Ectodermal cell (in vitro differentiated cells): ENCODE data around the gene MPG.

Source experiments
- H3K27ac ChIP-seq: 2 replicates; pipeline ENCODE4 v1.7.0; 2013; ENCODE audit warnings: mild to moderate bottlenecking, low read depth, low read length; ENCODE audit not compliant: insufficient read depth, poor library complexity, severe bottlenecking
- H3K27me3 ChIP-seq: 2 replicates; pipeline ENCODE4 v1.7.0; 2013; ENCODE audit warnings: mild to moderate bottlenecking, low read length; ENCODE audit not compliant: insufficient read depth, control insufficient read depth, poor library complexity, severe bottlenecking
- H3K36me3 ChIP-seq: one replicate; pipeline ENCODE4 v1.7.0; 2013; ENCODE audit warnings: low read length; ENCODE audit not compliant: control insufficient read depth, insufficient read depth
- H3K4me1 ChIP-seq: one replicate; pipeline ENCODE4 v1.7.0; 2013; ENCODE audit warnings: low read length; ENCODE audit not compliant: control insufficient read depth, insufficient read depth
- H3K4me3 ChIP-seq: 2 replicates; pipeline ENCODE4 v1.7.0; 2013; ENCODE audit warnings: low read depth, low read length, control low read depth; ENCODE audit not compliant: insufficient read depth
- H3K9me3 ChIP-seq: 2 replicates; pipeline ENCODE4 v1.7.0; 2013; ENCODE audit warnings: mild to moderate bottlenecking, low read length, moderate library complexity; ENCODE audit not compliant: control insufficient read depth
- WGBS, 2 experiments: methylation state at CpG; one replicate each; pipeline ENCODE4 v1.1.7; 2013; ENCODE audit warnings: missing lambda C conversion rate in 2 of 2; 5-methylcytosine and 5-hydroxymethylcytosine counted together

The MPG gene

GRCh38 chr16:85407-85782, 7.4 kb downstream of the MPG start:
- Histone ChIP-seq H3K36me3 (peaks cover 11% of the 10 kb centered on the region), H3K27ac (peak overlapping the region; percentile 8), H3K4me1 (no peaks in the 10 kb centered on the region), H3K9me3 (no peaks in the 10 kb centered on the region), H3K4me3 (no peak overlapping the region), H3K27me3 (no peaks in the 10 kb centered on the region)
- 95 to 97% methylated on average over 18 of the region's 18 CpGs for WGBS, 2 experiments

GRCh38 chr16:85865-86264, 7.8 kb downstream of the MPG start:
- no peaks in the 10 kb centered on the region for H3K27me3 ChIP-seq
- 91% methylated on average over 9 of the region's 9 CpGs for WGBS, 2 experiments
- H3K4me3 ChIP-seq = no peak overlapping the region
- H3K27ac ChIP-seq = no peak overlapping the region
- no peaks in the 10 kb centered on the region for H3K4me1 ChIP-seq
- no peaks in the 10 kb centered on the region for H3K9me3 ChIP-seq
- peaks cover 11% of the 10 kb centered on the region for H3K36me3 ChIP-seq

- H3K4me3 ChIP-seq = no peak overlapping the region
- 95 to 96% methylated on average over 23 of the region's 23 CpGs for WGBS, 2 experiments
- peaks cover 11% of the 10 kb centered on the region for H3K36me3 ChIP-seq
- no peaks in the 10 kb centered on the region for H3K9me3 ChIP-seq
- H3K4me1 ChIP-seq = no peaks in the 10 kb centered on the region
- no peak overlapping the region for H3K27ac ChIP-seq
- no peaks in the 10 kb centered on the region for H3K27me3 ChIP-seq
Observed at GRCh38 chr16:86483-86952, 8.5 kb downstream of the MPG start.

GRCh38 chr16:88613-89012, 10.6 kb downstream of the MPG start:
- Histone ChIP-seq H3K36me3 (peaks cover 11% of the 10 kb centered on the region), H3K9me3 (no peaks in the 10 kb centered on the region), H3K4me3 (no peak overlapping the region), H3K4me1 (no peaks in the 10 kb centered on the region), H3K27me3 (no peaks in the 10 kb centered on the region), H3K27ac (no peak overlapping the region)
- 96% methylated on average over 14 of the region's 14 CpGs for WGBS, 2 experiments

- H3K27ac ChIP-seq = no peak overlapping the region
- peaks cover 11% of the 10 kb centered on the region for H3K36me3 ChIP-seq
- no peaks in the 10 kb centered on the region for H3K4me1 ChIP-seq
Observed at GRCh38 chr16:89391-90302, 11.6 kb downstream of the MPG start.

GRCh38 chr16:91484-91883, 13.5 kb downstream of the MPG start:
- Histone ChIP-seq H3K27me3 (no peaks in the 10 kb centered on the region), H3K4me1 (no peaks in the 10 kb centered on the region), H3K36me3 (peaks cover 6% of the 10 kb centered on the region), H3K4me3 (no peak overlapping the region), H3K27ac (no peak overlapping the region), H3K9me3 (no peaks in the 10 kb centered on the region)
- WGBS, 2 experiments = 90 to 91% methylated on average over 9 of the region's 9 CpGs

More at GRCh38 chr16:89391-90302, 11.6 kb downstream of the MPG start:
- H3K27me3 ChIP-seq = no peaks in the 10 kb centered on the region
- 94 to 98% methylated on average over 30 of the region's 30 CpGs for WGBS, 2 experiments
- H3K4me3 ChIP-seq = no peak overlapping the region
- no peaks in the 10 kb centered on the region for H3K9me3 ChIP-seq

- 93 to 94% methylated on average over 15 of the region's 15 CpGs for WGBS, 2 experiments
- H3K9me3 ChIP-seq = no peaks in the 10 kb centered on the region
- no peaks in the 10 kb centered on the region for H3K27me3 ChIP-seq
Observed at GRCh38 chr16:92431-93339, 14.7 kb downstream of the MPG start.

GRCh38 chr16:94918-95265, 16.9 kb downstream of the MPG start:
- Histone ChIP-seq H3K27me3 (no peaks in the 10 kb centered on the region), H3K4me3 (no peak overlapping the region), H3K4me1 (no peaks in the 10 kb centered on the region), H3K9me3 (no peaks in the 10 kb centered on the region), H3K27ac (no peak overlapping the region), H3K36me3 (no peaks in the 10 kb centered on the region)
- 94 to 96% methylated on average over 5 of the region's 5 CpGs for WGBS, 2 experiments

More at GRCh38 chr16:92431-93339, 14.7 kb downstream of the MPG start:
- H3K4me1 ChIP-seq = no peaks in the 10 kb centered on the region
- H3K36me3 ChIP-seq = peaks cover 4% of the 10 kb centered on the region
- no peak overlapping the region for H3K27ac ChIP-seq
- H3K4me3 ChIP-seq = no peak overlapping the region

GRCh38 chr16:96935-97381, 18.9 kb downstream of the MPG start:
- H3K4me3 ChIP-seq = no peak overlapping the region
- no peak overlapping the region for H3K27ac ChIP-seq
- no peaks in the 10 kb centered on the region for H3K27me3 ChIP-seq
- H3K9me3 ChIP-seq = no peaks in the 10 kb centered on the region
- H3K4me1 ChIP-seq = no peaks in the 10 kb centered on the region
- WGBS, 2 experiments = 12 to 17% methylated on average over 11 of the region's 11 CpGs
- H3K36me3 ChIP-seq = no peaks in the 10 kb centered on the region

- Histone ChIP-seq H3K9me3 (no peaks in the 10 kb centered on the region), H3K27me3 (no peaks in the 10 kb centered on the region), H3K4me3 (no peak overlapping the region), H3K27ac (no peak overlapping the region), H3K36me3 (no peaks in the 10 kb centered on the region), H3K4me1 (no peaks in the 10 kb centered on the region)
- WGBS, 2 experiments = 93 to 95% methylated on average over 8 of the region's 8 CpGs
Observed at GRCh38 chr16:97822-98221, 19.8 kb downstream of the MPG start.
